ENCODE measurements around the gene PTPN2. TPM values are rescaled to one million over a fixed set of nuclear protein-coding genes. Genes with fewer than 3 reads are reported as not detected.

The PTPN2 gene
- total RNA-seq, 2 donors from 2014 or later: 47.3 to 48.5 TPM

DNA sequence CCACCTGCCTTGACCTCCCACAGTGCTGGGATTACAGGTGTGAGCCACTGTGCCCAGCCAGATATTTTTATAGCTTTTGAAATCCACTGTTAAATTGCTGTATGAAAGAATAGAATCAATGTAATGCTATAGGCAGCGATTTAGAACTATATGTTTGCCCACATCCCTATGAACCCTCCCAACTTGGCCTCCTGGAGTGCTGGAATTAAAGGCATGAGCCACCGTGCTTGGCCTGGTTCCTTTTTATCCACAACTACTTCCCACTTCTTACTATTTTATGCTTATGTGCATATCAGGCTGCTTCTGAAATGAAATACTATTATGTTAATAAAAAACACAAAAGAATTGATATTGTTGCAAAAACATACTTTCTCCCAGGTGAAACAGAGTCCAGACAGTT lies 11.6 kb upstream of the PTPN2 start:
- WGBS, 2 experiments (ENCODE audit: insufficient coverage in 1 of 2, insufficient read length in 1 of 2): 70 to 100% methylated on average over 1 to 2 of the region's 2 CpGs
- Mint-ChIP-seq H3K4me3 (no peak overlapping the region), H3K27ac (no peak overlapping the region), H3K27me3 (ENCODE audit: insufficient read depth) (no peaks in the 10 kb centered on the region), H3K9me3 (peaks cover 4% of the 10 kb centered on the region), H3K36me3 (ENCODE audit: low read depth) (no peaks in the 10 kb centered on the region), H3K4me1 (no peaks in the 10 kb centered on the region)
- DNase-seq: no peak
- Histone ChIP-seq H3K27ac (ENCODE audit: low read depth, low read length) (no peak overlapping the region), H3K9ac (ENCODE audit: extremely low read depth, low read length, poor library complexity, severe bottlenecking) (no peak overlapping the region), H3K4me1 (ENCODE audit: control insufficient read depth, insufficient read depth, low read length) (no peaks in the 10 kb centered on the region), H3K27me3 (ENCODE audit: control insufficient read depth, insufficient read depth, low read length, poor library complexity, severe bottlenecking) (no peaks in the 10 kb centered on the region), H3K36me3 (ENCODE audit: control insufficient read depth, insufficient read depth, low read length) (no peaks in the 10 kb centered on the region), H3K4me3 (ENCODE audit: low read length) (no peak overlapping the region), H3K9me3 (ENCODE audit: control insufficient read depth, low read length) (peaks cover 5% of the 10 kb centered on the region)
- TF ChIP-seq, protein P1, sequence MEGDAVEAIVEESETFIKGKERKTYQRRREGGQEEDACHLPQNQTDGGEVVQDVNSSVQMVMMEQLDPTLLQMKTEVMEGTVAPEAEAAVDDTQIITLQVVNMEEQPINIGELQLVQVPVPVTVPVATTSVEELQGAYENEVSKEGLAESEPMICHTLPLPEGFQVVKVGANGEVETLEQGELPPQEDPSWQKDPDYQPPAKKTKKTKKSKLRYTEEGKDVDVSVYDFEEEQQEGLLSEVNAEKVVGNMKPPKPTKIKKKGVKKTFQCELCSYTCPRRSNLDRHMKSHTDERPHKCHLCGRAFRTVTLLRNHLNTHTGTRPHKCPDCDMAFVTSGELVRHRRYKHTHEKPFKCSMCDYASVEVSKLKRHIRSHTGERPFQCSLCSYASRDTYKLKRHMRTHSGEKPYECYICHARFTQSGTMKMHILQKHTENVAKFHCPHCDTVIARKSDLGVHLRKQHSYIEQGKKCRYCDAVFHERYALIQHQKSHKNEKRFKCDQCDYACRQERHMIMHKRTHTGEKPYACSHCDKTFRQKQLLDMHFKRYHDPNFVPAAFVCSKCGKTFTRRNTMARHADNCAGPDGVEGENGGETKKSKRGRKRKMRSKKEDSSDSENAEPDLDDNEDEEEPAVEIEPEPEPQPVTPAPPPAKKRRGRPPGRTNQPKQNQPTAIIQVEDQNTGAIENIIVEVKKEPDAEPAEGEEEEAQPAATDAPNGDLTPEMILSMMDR (conservative IDR thresholded peaks at IDR 0.05): no peak

GRCh38 chr18:12895014-12895413 lies 11.0 kb upstream of the PTPN2 start:
- H3K9me3 Mint-ChIP-seq: peaks cover 9% of the 10 kb centered on the region
- H3K9me3 ChIP-seq (ENCODE audit: control insufficient read depth, low read length): peaks cover 11% of the 10 kb centered on the region
- no peak for DNase-seq
- H3K27me3 ChIP-seq (ENCODE audit: control insufficient read depth, insufficient read depth, low read length, poor library complexity, severe bottlenecking): no peaks in the 10 kb centered on the region
- no peak overlapping the region for H3K27ac Mint-ChIP-seq
- no peaks in the 10 kb centered on the region for H3K4me1 ChIP-seq (ENCODE audit: control insufficient read depth, insufficient read depth, low read length)
- TF ChIP-seq, protein P1 (conservative IDR thresholded peaks at IDR 0.05): no peak
- no peaks in the 10 kb centered on the region for H3K36me3 Mint-ChIP-seq (ENCODE audit: low read depth)
- no peaks in the 10 kb centered on the region for H3K27me3 Mint-ChIP-seq (ENCODE audit: insufficient read depth)
- no peaks in the 10 kb centered on the region for H3K4me1 Mint-ChIP-seq
- no peak overlapping the region for H3K9ac ChIP-seq (ENCODE audit: extremely low read depth, low read length, poor library complexity, severe bottlenecking)
- no peak overlapping the region for H3K27ac ChIP-seq (ENCODE audit: low read depth, low read length)
- 100% methylated on average over 1 of the region's 1 CpG; no CpG with 5 or more reads in 1 of the 2 experiments for WGBS, 2 experiments (ENCODE audit: insufficient coverage in 1 of 2, insufficient read length in 1 of 2)
- no peak overlapping the region for H3K4me3 ChIP-seq (ENCODE audit: low read length)
- no peaks in the 10 kb centered on the region for H3K36me3 ChIP-seq (ENCODE audit: control insufficient read depth, insufficient read depth, low read length)
- H3K4me3 Mint-ChIP-seq: no peak overlapping the region

DNA sequence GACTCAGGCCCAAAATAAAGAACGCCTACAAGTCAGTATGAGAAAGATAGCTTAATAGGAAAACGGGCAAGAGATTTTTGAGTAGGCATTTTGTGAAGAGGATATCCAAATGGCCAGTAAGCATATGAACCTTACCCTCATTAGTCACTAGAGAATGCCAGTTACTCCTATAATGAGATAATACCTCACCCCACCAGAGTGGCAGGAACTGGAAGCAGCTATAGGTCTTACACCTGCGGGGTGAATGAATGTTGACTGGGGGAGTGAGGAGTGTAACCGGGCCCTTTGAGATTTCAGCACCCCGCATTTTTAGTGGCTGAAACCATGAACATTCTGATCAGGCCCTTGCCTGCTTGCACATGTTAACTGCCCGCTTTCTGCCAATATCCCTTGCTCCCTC lies 7.5 kb upstream of the PTPN2 start:
- Histone ChIP-seq H3K4me3 (ENCODE audit: low read length) (no peak overlapping the region), H3K9ac (ENCODE audit: extremely low read depth, low read length, poor library complexity, severe bottlenecking) (no peak overlapping the region), H3K4me1 (ENCODE audit: control insufficient read depth, insufficient read depth, low read length) (no peaks in the 10 kb centered on the region), H3K9me3 (ENCODE audit: control insufficient read depth, low read length) (peaks cover 15% of the 10 kb centered on the region), H3K27me3 (ENCODE audit: control insufficient read depth, insufficient read depth, low read length, poor library complexity, severe bottlenecking) (no peaks in the 10 kb centered on the region), H3K27ac (ENCODE audit: low read depth, low read length) (no peak overlapping the region), H3K36me3 (ENCODE audit: control insufficient read depth, insufficient read depth, low read length) (no peaks in the 10 kb centered on the region)
- Mint-ChIP-seq H3K36me3 (ENCODE audit: low read depth) (peaks cover 4% of the 10 kb centered on the region), H3K4me1 (no peaks in the 10 kb centered on the region), H3K27me3 (ENCODE audit: insufficient read depth) (no peaks in the 10 kb centered on the region), H3K9me3 (peaks cover 12% of the 10 kb centered on the region), H3K4me3 (no peak overlapping the region), H3K27ac (no peak overlapping the region)
- TF ChIP-seq, protein P1 (conservative IDR thresholded peaks at IDR 0.05): no peak
- peak; percentile 16 for DNase-seq
- WGBS, 2 experiments (ENCODE audit: insufficient coverage in 1 of 2, insufficient read length in 1 of 2): 97 to 100% methylated on average over 2 to 6 of the region's 6 CpGs
